Astrocyte (in vitro differentiated cells and primary cell): ENCODE results near the gene DHRS3.

Experiments used
- CTCF ChIP-seq: IDR thresholded peaks from 2 replicates; pipeline ENCODE4 v1.5.1; 2011; ENCODE audit warnings: low read depth, mild to moderate bottlenecking, inconsistent platforms, low read length, moderate library complexity; ENCODE audit not compliant: insufficient read depth
- EZH2 ChIP-seq: IDR thresholded peaks from 2 replicates; pipeline ENCODE4 v1.6.1; 2012; ENCODE audit warnings: mild to moderate bottlenecking, low read length, inconsistent platforms; ENCODE audit not compliant: insufficient read depth

GRCh38 chr1:12593621-12594066, 24.4 kb downstream of the DHRS3 start:
- TF ChIP-seq CTCF (no peak), EZH2 (no peak)
